Measurements from ENCODE around the gene OLFML1.

OLFML1 gene

DNA sequence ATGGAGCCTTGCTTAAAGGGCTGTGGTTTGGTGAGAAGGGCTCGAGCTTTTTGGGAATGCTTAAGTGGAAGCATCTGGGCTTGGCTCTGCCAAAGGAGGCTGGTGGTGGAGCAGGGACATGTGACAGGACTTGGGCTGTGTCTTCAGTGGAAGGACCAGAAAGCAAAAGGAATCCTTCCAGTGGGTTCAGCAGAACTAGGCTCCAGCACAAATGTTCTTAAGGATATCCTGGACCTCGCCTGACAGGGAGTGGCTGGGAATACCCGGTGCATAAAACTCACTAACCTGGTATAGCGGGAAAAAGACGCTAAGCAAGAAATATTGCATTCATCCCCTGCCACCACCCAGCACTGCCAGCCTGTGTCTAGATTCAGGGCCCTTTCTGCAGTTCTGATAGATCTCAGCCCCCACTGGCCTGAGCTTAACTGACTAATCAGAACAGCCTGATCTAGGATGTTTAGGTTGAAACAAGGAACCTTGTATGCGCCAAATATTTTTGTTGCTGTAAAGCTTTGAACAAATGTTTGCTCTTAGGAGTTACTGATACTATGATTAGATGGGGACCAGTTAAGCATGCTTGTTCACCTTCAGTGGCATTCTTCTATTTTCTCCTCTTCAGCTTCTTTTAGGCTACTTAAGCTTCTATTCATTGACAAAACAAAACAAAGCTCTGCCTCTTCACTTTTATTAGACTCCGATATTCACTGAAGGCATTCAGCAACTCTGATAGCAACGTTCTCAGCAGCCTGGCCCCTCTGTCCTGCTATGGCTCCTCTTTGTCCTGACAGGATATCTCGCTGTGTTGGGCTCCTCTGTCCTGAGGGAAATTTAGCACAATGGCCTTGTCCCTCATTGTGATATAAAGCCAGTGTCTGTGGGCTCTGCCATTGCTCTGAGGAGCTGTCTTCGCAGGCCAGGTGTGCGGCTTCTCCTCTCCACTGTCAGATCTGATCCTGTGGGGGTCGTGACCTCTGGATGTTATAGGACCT lies 53.5 kb downstream of the OLFML1 start:
- TF ChIP-seq, protein P1, sequence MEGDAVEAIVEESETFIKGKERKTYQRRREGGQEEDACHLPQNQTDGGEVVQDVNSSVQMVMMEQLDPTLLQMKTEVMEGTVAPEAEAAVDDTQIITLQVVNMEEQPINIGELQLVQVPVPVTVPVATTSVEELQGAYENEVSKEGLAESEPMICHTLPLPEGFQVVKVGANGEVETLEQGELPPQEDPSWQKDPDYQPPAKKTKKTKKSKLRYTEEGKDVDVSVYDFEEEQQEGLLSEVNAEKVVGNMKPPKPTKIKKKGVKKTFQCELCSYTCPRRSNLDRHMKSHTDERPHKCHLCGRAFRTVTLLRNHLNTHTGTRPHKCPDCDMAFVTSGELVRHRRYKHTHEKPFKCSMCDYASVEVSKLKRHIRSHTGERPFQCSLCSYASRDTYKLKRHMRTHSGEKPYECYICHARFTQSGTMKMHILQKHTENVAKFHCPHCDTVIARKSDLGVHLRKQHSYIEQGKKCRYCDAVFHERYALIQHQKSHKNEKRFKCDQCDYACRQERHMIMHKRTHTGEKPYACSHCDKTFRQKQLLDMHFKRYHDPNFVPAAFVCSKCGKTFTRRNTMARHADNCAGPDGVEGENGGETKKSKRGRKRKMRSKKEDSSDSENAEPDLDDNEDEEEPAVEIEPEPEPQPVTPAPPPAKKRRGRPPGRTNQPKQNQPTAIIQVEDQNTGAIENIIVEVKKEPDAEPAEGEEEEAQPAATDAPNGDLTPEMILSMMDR (conservative IDR thresholded peaks at IDR 0.05), result no peak
- H3K27ac ChIP-seq, result peak overlapping the region; percentile 88

DNA sequence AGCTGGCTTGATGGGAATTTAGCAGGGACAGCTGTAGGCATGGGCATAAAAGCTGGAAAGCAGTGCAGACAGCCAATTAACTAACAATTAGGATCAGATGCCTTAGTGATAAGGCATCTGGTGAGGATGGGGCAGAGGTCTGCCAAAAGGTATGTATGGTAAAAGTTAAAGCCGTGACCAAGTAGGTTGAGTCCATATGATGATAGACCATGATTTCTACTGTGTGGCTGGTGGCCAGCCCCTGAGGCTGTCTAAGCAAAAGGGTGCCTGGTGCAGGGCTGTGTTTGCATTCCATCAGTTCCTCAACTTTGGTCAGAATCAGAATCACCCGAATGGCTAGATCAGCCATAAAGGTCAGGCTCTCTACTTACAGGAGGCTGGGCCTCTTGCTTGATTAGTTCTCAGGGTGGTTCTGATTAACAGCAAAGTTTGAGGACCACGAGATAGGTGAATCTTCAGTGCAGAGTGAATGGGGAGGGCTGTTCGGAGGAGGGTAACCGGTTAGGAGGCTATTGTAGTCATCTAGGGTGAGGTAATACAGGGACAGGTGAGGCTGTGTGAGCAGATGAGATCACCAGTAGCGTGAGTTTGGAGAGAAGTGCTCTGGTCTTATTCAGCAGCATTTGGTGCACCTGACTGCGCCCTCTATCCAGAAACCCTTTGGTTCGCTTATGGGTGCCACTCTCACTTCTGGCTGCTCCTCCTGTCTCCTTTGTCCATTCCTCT lies 55.7 kb downstream of the OLFML1 start:
- no peak overlapping the region; the same call in 1 of the 2 replicates for H3K27ac ChIP-seq
- TF ChIP-seq, protein P1 (conservative IDR thresholded peaks at IDR 0.05), result no peak

DNA sequence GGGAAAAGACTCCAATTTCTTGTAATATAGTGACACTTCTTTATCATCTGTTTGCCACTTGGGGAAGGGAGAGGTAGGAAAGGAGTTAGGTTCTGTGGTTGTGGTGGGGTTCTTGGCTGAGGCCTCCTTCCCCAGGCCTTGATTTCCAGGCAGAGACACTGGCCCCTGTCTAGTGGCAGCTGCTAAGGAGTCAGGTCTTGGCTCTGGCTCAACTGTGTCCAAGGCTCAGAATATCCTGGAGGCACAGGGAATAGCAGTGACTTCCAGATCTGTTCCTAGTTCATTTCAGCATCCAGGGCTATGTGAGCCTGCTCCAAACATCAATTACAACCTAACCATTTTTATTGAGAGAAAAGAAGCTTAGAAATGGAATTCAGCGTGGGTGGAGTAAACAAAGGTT lies 58.0 kb downstream of the OLFML1 start:
- TF ChIP-seq, protein P1 (conservative IDR thresholded peaks at IDR 0.05), result no peak

DNA sequence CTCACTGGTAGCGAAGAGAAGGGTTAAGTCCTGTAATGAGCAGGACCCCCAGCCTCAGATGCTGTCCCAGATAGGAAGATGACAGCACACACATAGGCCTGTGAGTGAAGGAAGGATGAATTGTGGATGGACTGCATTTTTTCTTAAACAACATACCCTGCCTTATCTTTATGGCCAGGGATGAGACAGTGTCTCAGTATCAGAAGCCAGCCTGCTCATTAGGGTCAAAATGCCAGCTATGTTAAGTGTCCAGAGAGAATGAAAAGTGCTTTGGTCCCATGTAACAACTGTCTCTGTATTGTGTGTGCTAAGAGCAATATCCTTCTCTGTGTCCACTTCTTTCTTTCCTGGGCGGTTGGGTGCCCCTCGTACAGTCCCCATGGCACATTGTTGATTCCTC lies 58.7 kb downstream of the OLFML1 start:
- TF ChIP-seq, protein P1 (conservative IDR thresholded peaks at IDR 0.05), result no peak
- H3K27ac ChIP-seq, result no peak overlapping the region

More for the DNA sequence above, 58.0 kb downstream of the OLFML1 start:
- H3K27ac ChIP-seq, result no peak overlapping the region

DNA sequence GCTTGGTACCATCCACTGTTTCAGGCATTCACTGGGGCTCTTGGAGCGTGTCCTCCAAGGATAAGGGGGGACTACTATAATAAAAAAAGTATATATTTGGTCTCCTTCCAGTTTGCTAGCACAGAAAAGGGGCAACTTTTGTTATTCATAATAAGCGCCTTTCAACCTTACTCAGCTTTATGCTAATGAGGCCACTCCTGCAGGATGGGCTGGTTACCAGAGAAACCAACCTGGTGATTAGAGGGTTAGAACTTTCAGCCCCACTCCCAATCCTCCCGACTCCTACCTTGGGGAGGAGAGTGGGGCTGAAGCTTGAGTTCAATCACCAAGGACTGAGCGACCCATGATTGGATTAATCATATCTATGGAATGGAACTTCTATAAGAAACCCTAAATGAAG lies 60.3 kb downstream of the OLFML1 start:
- TF ChIP-seq, protein P1 (conservative IDR thresholded peaks at IDR 0.05), result no peak
- no peak overlapping the region for H3K27ac ChIP-seq

DNA sequence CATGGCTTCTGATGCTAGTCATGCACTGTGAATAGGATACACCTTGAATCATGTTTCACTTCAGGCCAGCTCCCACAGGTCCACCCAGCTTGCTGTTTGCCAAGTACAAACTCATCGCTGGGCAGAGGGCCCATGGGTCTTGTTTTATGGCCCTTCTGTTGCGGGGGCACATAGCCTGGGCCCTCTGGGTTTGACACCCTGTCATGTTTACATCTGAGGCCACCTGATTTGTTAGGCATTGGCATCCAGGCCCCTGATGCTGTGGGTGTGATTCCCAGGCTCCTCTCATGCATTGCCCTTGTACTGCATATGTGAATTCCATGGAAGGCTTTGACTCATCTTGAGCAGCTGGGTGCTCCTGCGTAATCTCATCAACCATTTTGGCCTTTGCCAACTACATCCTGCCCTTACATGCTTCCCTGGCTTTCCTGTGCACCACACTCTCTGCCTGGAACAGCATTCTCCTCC lies 61.1 kb downstream of the OLFML1 start:
- TF ChIP-seq, protein P1 (conservative IDR thresholded peaks at IDR 0.05), result no peak
- H3K27ac ChIP-seq, result no peak overlapping the region

DNA sequence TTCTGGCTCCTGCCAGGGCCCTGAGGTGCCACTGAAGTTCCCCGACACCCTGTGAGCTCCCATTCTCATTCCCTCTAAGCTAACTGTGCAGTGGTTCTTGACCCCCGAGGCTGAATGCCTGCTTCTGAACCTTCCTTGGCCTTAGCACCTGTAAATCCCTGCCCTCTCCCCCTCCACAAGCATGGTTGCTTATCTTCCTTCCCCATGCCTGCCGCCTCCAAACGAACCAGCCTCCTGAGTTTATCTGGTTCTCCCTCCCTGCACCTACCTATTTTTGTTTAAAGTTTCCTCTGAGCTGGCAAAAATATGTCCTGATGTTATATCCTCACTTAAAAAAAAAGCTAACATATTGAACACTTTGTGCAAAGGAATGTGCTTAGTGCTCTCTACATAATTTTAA lies 62.4 kb downstream of the OLFML1 start:
- TF ChIP-seq, protein P1 (conservative IDR thresholded peaks at IDR 0.05), result no peak
- H3K27ac ChIP-seq, result no peak overlapping the region
